HepG2 (cell line): ENCODE data around the gene LAPTM4A. TPM values are rescaled to one million over a fixed set of nuclear protein-coding genes. Genes with fewer than 3 reads are reported as not detected.

Experiments used
- ATAC-seq: fragments of 200-7000 bp; cut with Tn5 transposase; 3 replicates; pipeline ENCODE4 v1.9.1; 2020; ENCODE audit warnings: mild to moderate bottlenecking, moderate library complexity
- BruUV-seq: library from RNA; stranded (reverse); fragments of 400-500 nt; replicated peaks from 2 replicates; lab custom pipeline; 2021; lab: Mats Ljungman, UMichigan
- CTCF ChIA-PET: fragments of 300-600 bp; formaldehyde crosslinking; extraction: SDS; loops from one replicate; lab custom pipeline; 2021; ENCODE audit warnings: low total read pairs, inconsistent platforms, low intra/inter-chr PET ratio; lab: Yijun Ruan, JAX
- POLR2A ChIA-PET: fragments of 350-600 bp; sonication (Branson Sonifier 250); formaldehyde crosslinking; loops from one replicate; lab custom pipeline; 2020; ENCODE audit warnings: antibody characterized with exemption, inconsistent platforms; lab: Yijun Ruan, JAX
- DNase-seq: peaks from one replicate; pipeline ENCODE4 v3.0.0-alpha.2; 2015; ENCODE audit warnings: low spot score
- FAIRE-seq: peaks from 3 replicates; lab custom pipeline; 2011; peaks lifted over from hg19 to GRCh38; lab: Jason Lieb, UNC
- H2AFZ ChIP-seq: one replicate; pipeline ENCODE4 v1.6.1; 2011; ENCODE audit warnings: low read length, inconsistent platforms
- H3K27ac ChIP-seq: fragments of 300-600 bp; 3 replicates; pipeline ENCODE4 v1.8.0; 2011; ENCODE audit warnings: mixed run types, mild to moderate bottlenecking, mixed read lengths, low read length, inconsistent platforms; ENCODE audit not compliant: insufficient read depth; ENCODE audit errors: extremely low read length
- H3K27me3 ChIP-seq, 2 experiments: fragments of 200-600 bp in 1 of 2; 2 replicates in 1 of 2; 3 replicates in 1 of 2; pipeline versions ENCODE4 v1.6.0 to v1.8.0; 2011; ENCODE audit warnings: low read length in 2 of 2, mild to moderate bottlenecking in 2 of 2, moderate library complexity in 2 of 2, inconsistent platforms in 1 of 2; ENCODE audit not compliant: insufficient read depth in 2 of 2, control insufficient read depth in 1 of 2
- H3K36me3 ChIP-seq, 2 experiments: fragments of 200-600 bp in 1 of 2; replicated peaks in 1 of 2; 2 replicates in 1 of 2; 3 replicates in 1 of 2; pipeline versions ENCODE4 v1.5.1 to v1.8.0; 2011; ENCODE audit warnings: low read length in 2 of 2, inconsistent platforms in 1 of 2; ENCODE audit not compliant: insufficient read depth in 2 of 2, control insufficient read depth in 1 of 2
- H3K4me1 ChIP-seq: 2 replicates; pipeline ENCODE4 v1.5.1; 2012; ENCODE audit warnings: low read length, inconsistent platforms; ENCODE audit not compliant: insufficient read depth
- H3K4me2 ChIP-seq: 2 replicates; pipeline ENCODE4 v1.6.0; 2011; ENCODE audit warnings: low read depth, low read length, inconsistent platforms
- H3K4me3 ChIP-seq, 3 experiments: fragments of 200-600 bp in 1 of 3; sonication (generic), shearing (Covaris generic) in 1 of 3; replicated peaks in 1 of 3; 2 replicates each; pipeline ENCODE4 v1.5.1; 2011 to 2016; ENCODE audit warnings: low read length in 3 of 3, inconsistent platforms in 2 of 3, low read depth in 2 of 3, mild to moderate bottlenecking in 2 of 3, control low read depth in 1 of 3, mixed read lengths in 1 of 3; ENCODE audit not compliant: insufficient read depth in 1 of 3
- H3K79me2 ChIP-seq: one replicate; pipeline ENCODE4 v1.6.1; 2011; ENCODE audit warnings: low read length, inconsistent platforms; ENCODE audit not compliant: insufficient read depth
- H3K9ac ChIP-seq: 2 replicates; pipeline ENCODE4 v1.6.0; 2011; ENCODE audit warnings: mild to moderate bottlenecking, low read depth, low read length, inconsistent platforms; ENCODE audit not compliant: insufficient read depth
- H3K9me3 ChIP-seq: 2 replicates; pipeline ENCODE4 v1.5.1; 2012; ENCODE audit warnings: mild to moderate bottlenecking, low read length
- H4K20me1 ChIP-seq: 2 replicates; pipeline ENCODE4 v1.6.0; 2011; ENCODE audit warnings: inconsistent platforms, mild to moderate bottlenecking, low read length, moderate library complexity; ENCODE audit not compliant: insufficient read depth
- CBX5 ChIP-seq: sonication (generic); formaldehyde crosslinking; IDR thresholded peaks from 2 replicates; pipeline ENCODE4 v1.4.0; 2020; ENCODE audit warnings: missing genetic modification reagents, borderline replicate concordance
- CHD4 ChIP-seq: fragments of 200-600 bp; sonication (generic); IDR thresholded peaks from 2 replicates; pipeline ENCODE4 v1.7.0; 2017; ENCODE audit warnings: mild to moderate bottlenecking, low read length, borderline replicate concordance
- ELF3 ChIP-seq: IDR thresholded peaks from 2 replicates; pipeline ENCODE4 v1.6.1; 2016; ENCODE audit warnings: missing genetic modification reagents, missing compliant biosample characterization
- GRHL1 ChIP-seq: sonication (generic); formaldehyde crosslinking; conservative IDR thresholded peaks from 2 replicates; pipeline ENCODE4 v1.8.0; 2022; ENCODE audit warnings: missing genetic modification reagents
- KDM2A ChIP-seq: sonication (generic); formaldehyde crosslinking; IDR thresholded peaks from 2 replicates; pipeline ENCODE4 v1.4.0; 2020; ENCODE audit warnings: low read depth, missing genetic modification reagents, borderline replicate concordance
- MYPOP ChIP-seq: sonication (generic); formaldehyde crosslinking; IDR thresholded peaks from 2 replicates; pipeline ENCODE4 v1.8.1; 2023; ENCODE audit warnings: mild to moderate bottlenecking, moderate library complexity, missing genetic modification reagents
- NFE2 ChIP-seq: sonication (generic); formaldehyde crosslinking; IDR thresholded peaks from 2 replicates; pipeline ENCODE4 v1.4.0; 2020; ENCODE audit warnings: missing genetic modification reagents
- PATZ1 ChIP-seq: sonication (generic); formaldehyde crosslinking; IDR thresholded peaks from 2 replicates; pipeline ENCODE4 v1.4.0; 2020; ENCODE audit warnings: missing genetic modification reagents
- STAG1 ChIP-seq: sonication (generic); formaldehyde crosslinking; IDR thresholded peaks from 2 replicates; pipeline ENCODE4 v1.4.0; 2020; ENCODE audit warnings: missing genetic modification reagents
- TBL1XR1 ChIP-seq: fragments of 150-350 bp; IDR thresholded peaks from 2 replicates; pipeline ENCODE4 v1.6.1; 2014; ENCODE audit warnings: borderline replicate concordance, low read length; ENCODE audit not compliant: partially characterized antibody
- TBX3 ChIP-seq: fragments of 450-650 bp; IDR thresholded peaks from 2 replicates; pipeline ENCODE4 v1.6.1; 2017; ENCODE audit warnings: antibody characterized with exemption, mild to moderate bottlenecking, inconsistent platforms, borderline replicate concordance
- ZFAT ChIP-seq: sonication (generic); formaldehyde crosslinking; conservative IDR thresholded peaks from 2 replicates; pipeline ENCODE4 v1.8.1; 2023; ENCODE audit warnings: missing genetic modification reagents, inconsistent platforms
- ZNF484 ChIP-seq: sonication (generic); formaldehyde crosslinking; IDR thresholded peaks from 2 replicates; pipeline ENCODE4 v1.5.1; 2020; ENCODE audit warnings: mild to moderate bottlenecking, low read depth, missing genetic modification reagents, borderline replicate concordance
- ZNF75D ChIP-seq: sonication (generic); formaldehyde crosslinking; IDR thresholded peaks from 2 replicates; pipeline ENCODE4 v1.8.1; 2023; ENCODE audit warnings: missing genetic modification reagents, mild to moderate bottlenecking, borderline replicate concordance
- WGBS: methylation state at CpG from one replicate; pipeline ENCODE4 v1.1.6; 2017; ENCODE audit warnings: low lambda C conversion rate; 5-methylcytosine and 5-hydroxymethylcytosine counted together
- in situ Hi-C: cut with HindIII; loops from 2 replicates; pipeline ENCODE4 v1.10.0; 2017; ENCODE audit warnings: low pct_unique_long_range_greater_than_20kb; ENCODE audit not compliant: extremely low pct_ligation_motif_present
- intact Hi-C: fragments of 100-400 bp; cut with micrococcal nuclease; formaldehyde crosslinking; loops from one replicate; pipeline ENCODE4 v1.10.0; 2022; ENCODE audit not compliant: unreplicated experiment
- polyA plus RNA-seq, 8 experiments: library from polyadenylated mRNA; depleted of rRNA in 3 of 8; stranded (reverse) in 7 of 8; unstranded in 1 of 8; fragments of >200 nt; fragmentation: Illumina TruSeq in 4 of 8; extraction: Trizol in 4 of 8; gene quantifications; 2 replicates each; pipeline versions ENCODE4 v1.2.1 to v1.2.3, GENCODE V29; 2011 to 2016; ENCODE audit warnings: low read depth in 4 of 8, missing spikeins in 1 of 8, mixed read lengths in 1 of 8; ENCODE audit not compliant: insufficient read depth in 1 of 8
- total RNA-seq, 5 experiments: library from RNA; depleted of rRNA; stranded (reverse); fragments of >200 nt; fragmentation: Illumina TruSeq; extraction: Trizol; gene quantifications; 2 replicates each; pipeline ENCODE4 v1.2.3, GENCODE V29; 2016; ENCODE audit warnings: low read depth in 1 of 5

Gene LAPTM4A
- total and polyA plus RNA-seq, 2 of the 13 experiments (the other 11 are each of a cell fraction or from before 2014, with no cell fraction given) = 116 to 558 TPM

- Histone ChIP-seq H3K36me3 (no peaks in the 10 kb centered on the region), H3K4me2 (peak overlapping the region; percentile 80), H3K4me1 (peaks cover 56% of the 10 kb centered on the region), H3K4me3 (peak overlapping the region; percentile 6 to 49 (median 35)), H3K9ac (peak overlapping the region; percentile 14; the same call in 1 of the 2 replicates), H3K27ac (no peak overlapping the region), H3K27me3 (no peaks in the 10 kb centered on the region; a peak in 1 of 5 replicates), H3K79me2 (no peaks in the 10 kb centered on the region), H4K20me1 (no peaks in the 10 kb centered on the region), H2AFZ (no peak overlapping the region), H3K9me3 (no peaks in the 10 kb centered on the region)
- DNase-seq (peak; percentile 68), ATAC-seq (peak; percentile 83), FAIRE-seq (no peak)
- CTCF ChIA-PET = no interaction called here
- intact Hi-C loops = loop anchor here (1.0 kb wide), 1 partner anchor 8 kb away; no protein-coding TSS in a partner anchor
- BruUV-seq = no TSS peak
- POLR2A ChIA-PET = interaction anchor here (1.0 to 2.7 kb wide), 3 partner anchors 15 to 68 kb away, joined by 3 to 22 read pairs (median 5); partner anchors contain the start of gene LAPTM4A
- WGBS = 16% methylated on average over 4 of the region's 8 CpGs
- in situ Hi-C loops = no loop called here
- TF ChIP-seq GRHL1 (no peak), ZNF75D (no peak), PATZ1 (CRISPR knock-in tag) (0 out of 2 replicates have a peak, but pooled peaks have one; percentile 21), TBX3 (no peak), KDM2A (CRISPR knock-in tag) (0 out of 2 replicates have a peak, but pooled peaks have one; percentile 32), MYPOP (CRISPR knock-in tag) (no peak), ELF3 (CRISPR knock-in tag) (peak; percentile 64; the same call in 1 of the 2 replicates), ZFAT (CRISPR knock-in tag) (no peak), NFE2 (CRISPR knock-in tag) (no peak), STAG1 (CRISPR knock-in tag) (no peak; the same call in 1 of the 2 replicates), ZNF484 (CRISPR knock-in tag) (no peak), CHD4 (no peak), CBX5 (0 out of 2 replicates have a peak, but pooled peaks have one; percentile 4), TBL1XR1 (no peak)
These were observed 29.5 kb upstream of the LAPTM4A start for GRCh38 chr2:20080839-20081415.
